ENCODE results near the gene OSBPL5.

GRCh38 chr11:3120071-3120792 is 44.9 kb downstream of the OSBPL5 start:
- TF ChIP-seq EP300 (IDR thresholded peaks at IDR 0.05) (no peak), CTCF (IDR thresholded peaks at IDR 0.05) (no peak), POLR2A (IDR thresholded peaks at IDR 0.05; ENCODE audit: low read depth) (no peak)
